ENCODE results near the gene TTC28. TPM values are rescaled to one million over a fixed set of nuclear protein-coding genes. Genes with fewer than 3 reads are reported as not detected.

Gene TTC28
- total RNA-seq, 1 experiment from 2014 or later: 0.12 TPM

DNA sequence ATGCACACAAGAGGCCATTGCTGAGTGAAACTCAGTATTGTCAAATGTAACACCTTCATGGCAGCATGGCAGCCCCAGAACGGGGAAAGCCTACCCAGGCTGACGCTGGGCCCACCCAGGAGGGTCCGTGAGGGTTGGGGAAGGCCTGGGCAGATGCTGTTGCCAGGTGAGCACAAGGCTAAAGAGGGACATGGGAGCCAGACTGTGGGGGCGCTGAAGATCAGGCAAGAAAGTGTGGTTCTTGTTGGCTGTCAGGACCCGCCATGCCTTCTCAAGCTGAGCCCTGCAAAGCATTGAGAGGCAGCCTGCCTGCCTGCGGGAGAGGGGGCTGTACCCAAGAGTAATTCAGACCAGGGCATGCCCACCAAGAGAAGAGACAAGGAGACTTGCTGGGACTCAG, 675.6 kb downstream of the TTC28 start:
- Histone ChIP-seq H3K79me2 (ENCODE audit: insufficient read depth, low read length) (no peaks in the 10 kb centered on the region), H4K20me1 (ENCODE audit: insufficient read depth) (no peaks in the 10 kb centered on the region), H3K27me3 (ENCODE audit: insufficient read depth, low read length) (no peaks in the 10 kb centered on the region), H3K4me2 (ENCODE audit: low read length) (no peak overlapping the region), H3K27ac (ENCODE audit: low read depth, low read length) (no peak overlapping the region), H3K9me2 (ENCODE audit: insufficient read depth) (no peaks in the 10 kb centered on the region), H3K4me1 (ENCODE audit: control insufficient read depth in 1 of 2, insufficient read depth in 2 of 2, low read length in 2 of 2) (no peaks in the 10 kb centered on the region), H2AFZ (ENCODE audit: low read depth, low read length, poor library complexity, severe bottlenecking) (no peak overlapping the region), H3K4me3 (replicated peaks in 1 of 2; ENCODE audit: low read depth in 1 of 2, low read length in 2 of 2) (no peak overlapping the region), H3K9ac (ENCODE audit: low read length) (no peak overlapping the region), H3K36me3 (ENCODE audit: control insufficient read depth in 1 of 2, insufficient read depth in 2 of 2, low read length in 2 of 2) (no peaks in the 10 kb centered on the region), H3K9me3 (ENCODE audit: control insufficient read depth in 1 of 2, insufficient read depth in 1 of 2, low read depth in 1 of 2, low read length in 2 of 2) (no peaks in the 10 kb centered on the region)
- ATAC-seq (no peak), DNase-seq (ENCODE audit: low read depth, low spot score) (no peak)
- RAD21 ChIA-PET (ENCODE audit: low non-redundant PET in 1 of 2, low total read pairs in 2 of 2, uncharacterized antibody in 2 of 2, unreplicated experiment in 2 of 2): no interaction called here
- POLR2A ChIA-PET: no interaction called here
- TF ChIP-seq ELF1 (IDR thresholded peaks at IDR 0.05; ENCODE audit: borderline replicate concordance, low read depth) (no peak), CEBPB (IDR thresholded peaks at IDR 0.05; ENCODE audit: low read depth) (no peak), EZH2 (IDR thresholded peaks at IDR 0.05) (no peak), ZNF274 (IDR thresholded peaks at IDR 0.05; ENCODE audit: low read depth, low read length) (no peak), SRF (IDR thresholded peaks at IDR 0.05; ENCODE audit: low read depth) (no peak), SP1 (IDR thresholded peaks at IDR 0.05; ENCODE audit: low read depth) (no peak), EZH2phosphoT487 (IDR thresholded peaks at IDR 0.05; ENCODE audit: borderline replicate concordance) (no peak), CBX3 (IDR thresholded peaks at IDR 0.05; ENCODE audit: low read depth) (no peak), POLR2A (IDR thresholded peaks at IDR 0.05; ENCODE audit: borderline replicate concordance, extremely low read depth, insufficient read depth, insufficient read length) (no peak)
- TF ChIP-seq, protein P1, sequence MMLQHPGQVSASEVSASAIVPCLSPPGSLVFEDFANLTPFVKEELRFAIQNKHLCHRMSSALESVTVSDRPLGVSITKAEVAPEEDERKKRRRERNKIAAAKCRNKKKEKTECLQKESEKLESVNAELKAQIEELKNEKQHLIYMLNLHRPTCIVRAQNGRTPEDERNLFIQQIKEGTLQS (IDR thresholded peaks at IDR 0.05): no peak
- TF ChIP-seq, protein P2, sequence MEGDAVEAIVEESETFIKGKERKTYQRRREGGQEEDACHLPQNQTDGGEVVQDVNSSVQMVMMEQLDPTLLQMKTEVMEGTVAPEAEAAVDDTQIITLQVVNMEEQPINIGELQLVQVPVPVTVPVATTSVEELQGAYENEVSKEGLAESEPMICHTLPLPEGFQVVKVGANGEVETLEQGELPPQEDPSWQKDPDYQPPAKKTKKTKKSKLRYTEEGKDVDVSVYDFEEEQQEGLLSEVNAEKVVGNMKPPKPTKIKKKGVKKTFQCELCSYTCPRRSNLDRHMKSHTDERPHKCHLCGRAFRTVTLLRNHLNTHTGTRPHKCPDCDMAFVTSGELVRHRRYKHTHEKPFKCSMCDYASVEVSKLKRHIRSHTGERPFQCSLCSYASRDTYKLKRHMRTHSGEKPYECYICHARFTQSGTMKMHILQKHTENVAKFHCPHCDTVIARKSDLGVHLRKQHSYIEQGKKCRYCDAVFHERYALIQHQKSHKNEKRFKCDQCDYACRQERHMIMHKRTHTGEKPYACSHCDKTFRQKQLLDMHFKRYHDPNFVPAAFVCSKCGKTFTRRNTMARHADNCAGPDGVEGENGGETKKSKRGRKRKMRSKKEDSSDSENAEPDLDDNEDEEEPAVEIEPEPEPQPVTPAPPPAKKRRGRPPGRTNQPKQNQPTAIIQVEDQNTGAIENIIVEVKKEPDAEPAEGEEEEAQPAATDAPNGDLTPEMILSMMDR (IDR thresholded peaks at IDR 0.05 in 2 of 3, conservative IDR thresholded peaks at IDR 0.05 in 1 of 3; ENCODE audit: borderline replicate concordance in 1 of 3, insufficient read depth in 1 of 3, low read depth in 2 of 3, low read length in 2 of 3): no peak
- CTCF ChIA-PET: no interaction called here
- no TSS peak for BruUV-seq (replicated peaks)
- intact Hi-C loops (cut with micrococcal nuclease): no loop called here
